CD14-positive monocyte (primary cell): Measurements from ENCODE around the gene OR4S2. TPM values are rescaled to one million over a fixed set of nuclear protein-coding genes. Genes with fewer than 3 reads are reported as not detected.

Experiments used
- DNase-seq, 3 donors: peaks; one replicate each; pipeline ENCODE4 v3.0.0-alpha.2; 2011 to 2022
- H2AFZ ChIP-seq: 2 replicates; pipeline ENCODE4 v1.6.0; 2012; ENCODE audit warnings: mild to moderate bottlenecking, low read depth, low read length, inconsistent platforms; ENCODE audit not compliant: insufficient read depth, poor library complexity, severe bottlenecking
- H3K27ac ChIP-seq, 2 donors: 1 replicate in 1 of 2; 2 replicates in 1 of 2; pipeline ENCODE4 v1.5.1; 2012 to 2013; ENCODE audit warnings: low read length in 2 of 2, control low read depth in 1 of 2, inconsistent platforms in 1 of 2, low read depth in 1 of 2, mild to moderate bottlenecking in 1 of 2
- H3K27me3 ChIP-seq, 2 donors: one replicate each; pipeline versions ENCODE4 v1.6.0 to v1.6.1; 2011 to 2013; ENCODE audit warnings: low read length in 2 of 2; ENCODE audit not compliant: control insufficient read depth in 2 of 2, insufficient read depth in 2 of 2
- H3K36me3 ChIP-seq, 2 donors: replicated peaks in 1 of 2; 1 replicate in 1 of 2; 2 replicates in 1 of 2; pipeline versions ENCODE4 v1.5.1 to v1.6.1; 2012 to 2013; ENCODE audit warnings: low read length in 2 of 2, control low read depth in 1 of 2, inconsistent platforms in 1 of 2, mild to moderate bottlenecking in 1 of 2; ENCODE audit not compliant: insufficient read depth in 2 of 2, control insufficient read depth in 1 of 2
- H3K4me1 ChIP-seq, 2 donors: 1 replicate in 1 of 2; 2 replicates in 1 of 2; pipeline versions ENCODE4 v1.5.1 to v1.6.1; 2012 to 2013; ENCODE audit warnings: low read length in 2 of 2, control low read depth in 1 of 2, inconsistent platforms in 1 of 2, mild to moderate bottlenecking in 1 of 2, moderate library complexity in 1 of 2; ENCODE audit not compliant: insufficient read depth in 2 of 2, control insufficient read depth in 1 of 2
- H3K4me2 ChIP-seq: replicated peaks from 2 replicates; pipeline ENCODE3; 2012; ENCODE audit warnings: low read length, moderate library complexity, mild to moderate bottlenecking; ENCODE audit not compliant: poor library complexity, severe bottlenecking; ENCODE audit errors: extremely low read depth
- H3K4me3 ChIP-seq, 3 experiments: fragments of 200-600 bp in 1 of 3; sonication (generic) in 1 of 3; replicated peaks in 1 of 3; 1 replicate in 2 of 3; 2 replicates in 1 of 3; pipeline ENCODE4 v1.5.1; 2011 to 2013; ENCODE audit warnings: low read length in 3 of 3, mild to moderate bottlenecking in 3 of 3, control low read depth in 2 of 3, low read depth in 2 of 3, inconsistent platforms in 1 of 3, moderate library complexity in 1 of 3
- H3K79me2 ChIP-seq: 2 replicates; pipeline ENCODE4 v1.6.0; 2012; ENCODE audit warnings: mild to moderate bottlenecking, control low read depth, inconsistent platforms, low read length, moderate library complexity; ENCODE audit not compliant: insufficient read depth
- H3K9ac ChIP-seq: 2 replicates; pipeline ENCODE4 v1.6.0; 2017; ENCODE audit warnings: low read length, mild to moderate bottlenecking; ENCODE audit not compliant: insufficient read depth, poor library complexity, severe bottlenecking
- H3K9me3 ChIP-seq, 2 donors: replicated peaks in 1 of 2; 1 replicate in 1 of 2; 2 replicates in 1 of 2; pipeline versions ENCODE4 v1.5.1 to v1.6.1; 2012 to 2013; ENCODE audit warnings: low read length in 2 of 2, control low read depth in 1 of 2; ENCODE audit not compliant: control insufficient read depth in 1 of 2, insufficient read depth in 1 of 2
- H4K20me1 ChIP-seq: 2 replicates; pipeline ENCODE4 v1.6.0; 2012; ENCODE audit warnings: mild to moderate bottlenecking, low read length, control low read depth, moderate library complexity; ENCODE audit not compliant: insufficient read depth
- H3K27ac Mint-ChIP-seq, 7 donors: one replicate each; pipeline ENCODE4 v1.8.0; 2020; ENCODE audit warnings: mild to moderate bottlenecking in 7 of 7, mixed read lengths in 7 of 7, moderate library complexity in 6 of 7, inconsistent platforms in 2 of 7
- H3K27me3 Mint-ChIP-seq, 3 donors: one replicate each; pipeline ENCODE4 v1.8.0; 2021 to 2022; ENCODE audit warnings: low read depth in 3 of 3, mild to moderate bottlenecking in 3 of 3, mixed read lengths in 3 of 3, moderate library complexity in 3 of 3, inconsistent platforms in 1 of 3
- H3K36me3 Mint-ChIP-seq, 2 donors: one replicate each; pipeline ENCODE4 v1.8.0; 2020; ENCODE audit warnings: mixed read lengths in 2 of 2, inconsistent platforms in 1 of 2, mild to moderate bottlenecking in 1 of 2
- H3K4me1 Mint-ChIP-seq: one replicate; pipeline ENCODE4 v1.8.0; 2020; ENCODE audit warnings: mild to moderate bottlenecking, mixed read lengths
- H3K4me3 Mint-ChIP-seq, 2 donors: one replicate each; pipeline ENCODE4 v1.8.0; 2020; ENCODE audit warnings: mild to moderate bottlenecking in 2 of 2, mixed read lengths in 2 of 2, moderate library complexity in 1 of 2
- H3K9me3 Mint-ChIP-seq, 7 donors: one replicate each; pipeline ENCODE4 v1.8.0; 2020 to 2022; ENCODE audit warnings: mixed read lengths in 7 of 7, mild to moderate bottlenecking in 6 of 7, moderate library complexity in 6 of 7, inconsistent platforms in 2 of 7
- WGBS: methylation state at CpG from one replicate; pipeline ENCODE4 v1.1.5; 2013; ENCODE audit warnings: missing lambda C conversion rate; ENCODE audit not compliant: insufficient coverage; 5-methylcytosine and 5-hydroxymethylcytosine counted together
- intact Hi-C, 2 donors: fragments of 100-400 bp; cut with micrococcal nuclease; formaldehyde crosslinking; loops; one replicate each; pipeline versions ENCODE4 v1.15.0 to v1.15.1; 2023
- polyA plus RNA-seq, 3 donors: library from polyadenylated mRNA; depleted of rRNA in 1 of 3; unstranded in 2 of 3; stranded (reverse) in 1 of 3; fragments of 300-500 nt in 2 of 3; fragments of >200 nt in 1 of 3; fragmentation: Illumina TruSeq in 2 of 3; gene quantifications; 1 replicate in 2 of 3; 2 replicates in 1 of 3; pipeline ENCODE4 v1.2.3, GENCODE V29; 2012 to 2021
- TF ChIP-seq, protein P1 (sequence below): fragments of 200-600 bp; IDR thresholded peaks from one replicate; pipeline ENCODE4 v1.8.0; 2022; ENCODE audit warnings: antibody characterized with exemption, mild to moderate bottlenecking

Gene OR4S2
- polyA plus RNA-seq, 3 donors: not detected

- no peak overlapping the region for H3K27ac Mint-ChIP-seq
- DNase-seq: no peak
- TF ChIP-seq, protein P1, sequence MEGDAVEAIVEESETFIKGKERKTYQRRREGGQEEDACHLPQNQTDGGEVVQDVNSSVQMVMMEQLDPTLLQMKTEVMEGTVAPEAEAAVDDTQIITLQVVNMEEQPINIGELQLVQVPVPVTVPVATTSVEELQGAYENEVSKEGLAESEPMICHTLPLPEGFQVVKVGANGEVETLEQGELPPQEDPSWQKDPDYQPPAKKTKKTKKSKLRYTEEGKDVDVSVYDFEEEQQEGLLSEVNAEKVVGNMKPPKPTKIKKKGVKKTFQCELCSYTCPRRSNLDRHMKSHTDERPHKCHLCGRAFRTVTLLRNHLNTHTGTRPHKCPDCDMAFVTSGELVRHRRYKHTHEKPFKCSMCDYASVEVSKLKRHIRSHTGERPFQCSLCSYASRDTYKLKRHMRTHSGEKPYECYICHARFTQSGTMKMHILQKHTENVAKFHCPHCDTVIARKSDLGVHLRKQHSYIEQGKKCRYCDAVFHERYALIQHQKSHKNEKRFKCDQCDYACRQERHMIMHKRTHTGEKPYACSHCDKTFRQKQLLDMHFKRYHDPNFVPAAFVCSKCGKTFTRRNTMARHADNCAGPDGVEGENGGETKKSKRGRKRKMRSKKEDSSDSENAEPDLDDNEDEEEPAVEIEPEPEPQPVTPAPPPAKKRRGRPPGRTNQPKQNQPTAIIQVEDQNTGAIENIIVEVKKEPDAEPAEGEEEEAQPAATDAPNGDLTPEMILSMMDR: no peak
These were observed 10.0 kb downstream of the OR4S2 start for GRCh38 chr11:55658031-55658573.

DNA sequence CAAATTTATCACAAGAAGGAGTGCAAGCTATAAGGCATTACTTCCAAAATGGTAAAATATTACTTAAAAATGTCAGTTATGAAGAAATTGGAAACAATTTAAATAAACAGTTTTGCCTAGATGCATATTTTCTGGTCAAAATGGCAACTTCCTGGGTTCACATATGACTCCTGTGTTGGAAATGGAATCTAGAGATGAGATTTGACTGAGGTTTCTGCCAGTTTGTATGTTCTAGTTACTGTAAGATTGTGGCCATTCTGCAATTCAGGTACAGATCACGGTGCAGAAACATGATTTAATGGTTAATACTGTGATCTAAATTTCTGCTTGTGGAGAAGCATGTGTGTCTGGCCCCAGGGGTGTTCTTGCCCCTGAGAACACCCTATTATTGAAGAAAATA, 10.5 kb downstream of the OR4S2 start:
- Histone ChIP-seq H4K20me1 (no peaks in the 10 kb centered on the region), H3K27ac (no peak overlapping the region), H3K9ac (no peak overlapping the region), H3K4me2 (no peak overlapping the region), H2AFZ (no peak overlapping the region), H3K79me2 (no peaks in the 10 kb centered on the region), H3K27me3 (no peaks in the 10 kb centered on the region), H3K4me3 (no peak overlapping the region), H3K9me3 (peaks cover 0 to 9% of the 10 kb centered on the region in 2 donors), H3K4me1 (no peaks in the 10 kb centered on the region), H3K36me3 (no peaks in the 10 kb centered on the region)
- intact Hi-C loops: no loop called here
- H3K36me3 Mint-ChIP-seq: no peaks in the 10 kb centered on the region
- no peaks in the 10 kb centered on the region for H3K27me3 Mint-ChIP-seq
- WGBS: 83% methylated on average over 1 of the region's 1 CpG
- H3K9me3 Mint-ChIP-seq: peaks cover 0 to 11% (median 3%) of the 10 kb centered on the region in 7 donors
- H3K4me1 Mint-ChIP-seq: no peaks in the 10 kb centered on the region
- H3K4me3 Mint-ChIP-seq: no peak overlapping the region
- H3K27ac Mint-ChIP-seq: no peak overlapping the region
- TF ChIP-seq, protein P1: no peak
- no peak for DNase-seq

More at GRCh38 chr11:55658031-55658573, 10.0 kb downstream of the OR4S2 start:
- no peak overlapping the region for H3K27ac ChIP-seq
- H3K4me1 Mint-ChIP-seq: no peaks in the 10 kb centered on the region
- no peak overlapping the region for H2AFZ ChIP-seq
- H3K36me3 Mint-ChIP-seq: no peaks in the 10 kb centered on the region
- H3K9me3 Mint-ChIP-seq: peaks cover 0 to 10% (median 2%) of the 10 kb centered on the region in 7 donors
- no peaks in the 10 kb centered on the region for H3K36me3 ChIP-seq
- H3K27me3 ChIP-seq: no peaks in the 10 kb centered on the region
- H3K9me3 ChIP-seq: peaks cover 0 to 9% of the 10 kb centered on the region in 2 donors
- intact Hi-C loops: no loop called here
- H3K4me3 Mint-ChIP-seq: no peak overlapping the region
- H3K9ac ChIP-seq: no peak overlapping the region
- no peaks in the 10 kb centered on the region for H3K27me3 Mint-ChIP-seq
- H3K79me2 ChIP-seq: no peaks in the 10 kb centered on the region
- WGBS: no CpG with 5 or more reads among the region's 2 CpGs
- H3K4me2 ChIP-seq: no peak overlapping the region
- H4K20me1 ChIP-seq: no peaks in the 10 kb centered on the region
- H3K4me3 ChIP-seq: no peak overlapping the region
- no peaks in the 10 kb centered on the region for H3K4me1 ChIP-seq
